Osteocyte (in vitro differentiated cells): ENCODE measurements around the gene PREX1. TPM values are rescaled to one million over a fixed set of nuclear protein-coding genes. Genes with fewer than 3 reads are reported as not detected.

ENCODE experiments used
- DNase-seq: peaks from one replicate; pipeline ENCODE4 v3.0.0; 2021; ENCODE audit warnings: mixed read lengths; ENCODE audit not compliant: unreplicated experiment; ENCODE audit errors: extremely low spot score
- H3K27ac Mint-ChIP-seq: one replicate; pipeline ENCODE4 v1.8.0; 2021; ENCODE audit warnings: mild to moderate bottlenecking, mixed read lengths; ENCODE audit not compliant: unreplicated experiment
- H3K27me3 Mint-ChIP-seq: one replicate; pipeline ENCODE4 v1.8.0; 2021; ENCODE audit warnings: mixed read lengths; ENCODE audit not compliant: unreplicated experiment
- H3K36me3 Mint-ChIP-seq: one replicate; pipeline ENCODE4 v1.8.0; 2021; ENCODE audit warnings: mixed read lengths; ENCODE audit not compliant: unreplicated experiment
- H3K4me1 Mint-ChIP-seq: one replicate; pipeline ENCODE4 v1.8.0; 2021; ENCODE audit warnings: mixed read lengths; ENCODE audit not compliant: unreplicated experiment
- H3K4me3 Mint-ChIP-seq: one replicate; pipeline ENCODE4 v1.8.0; 2021; ENCODE audit warnings: mild to moderate bottlenecking, moderate library complexity, mixed read lengths; ENCODE audit not compliant: unreplicated experiment
- H3K9me3 Mint-ChIP-seq: one replicate; pipeline ENCODE4 v1.8.0; 2021; ENCODE audit warnings: mixed read lengths; ENCODE audit not compliant: unreplicated experiment
- total RNA-seq: library from RNA; stranded (reverse); gene quantifications from 2 replicates; pipeline ENCODE4 v1.2.1, GENCODE V29; 2021
- TF ChIP-seq, protein P1 (sequence below): fragments of 200-600 bp; sonication (generic); IDR thresholded peaks from 2 replicates; pipeline ENCODE4 v1.5.0; 2021; ENCODE audit warnings: antibody characterized with exemption, mild to moderate bottlenecking, moderate library complexity

The PREX1 gene
- total RNA-seq, 1 donor from 2014 or later, result 24.2 TPM

DNA sequence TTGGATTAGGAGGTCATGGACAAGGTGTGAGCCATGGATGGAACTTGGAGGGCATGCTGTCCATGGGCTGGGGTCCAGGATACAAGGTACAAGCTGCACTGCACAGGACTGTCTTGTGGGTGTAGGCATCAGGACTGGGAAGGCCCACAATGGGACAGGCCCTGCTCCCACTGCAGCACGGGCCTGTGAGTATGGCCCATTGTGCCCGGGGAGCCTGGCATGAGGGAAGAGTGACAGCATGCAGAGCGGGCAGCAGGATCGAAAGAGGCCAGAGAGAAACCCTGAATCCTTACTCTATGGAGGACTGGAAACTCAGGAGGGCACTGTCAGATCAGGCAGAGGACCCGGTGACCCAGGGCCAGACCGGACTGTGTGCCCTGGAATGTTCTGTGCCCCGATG lies 211.3 kb downstream of the PREX1 start:
- Mint-ChIP-seq H3K27me3 (peaks cover 23% of the 10 kb centered on the region), H3K9me3 (no peaks in the 10 kb centered on the region), H3K27ac (no peak overlapping the region), H3K36me3 (no peaks in the 10 kb centered on the region), H3K4me1 (peaks cover 21% of the 10 kb centered on the region), H3K4me3 (no peak overlapping the region)
- TF ChIP-seq, protein P1, sequence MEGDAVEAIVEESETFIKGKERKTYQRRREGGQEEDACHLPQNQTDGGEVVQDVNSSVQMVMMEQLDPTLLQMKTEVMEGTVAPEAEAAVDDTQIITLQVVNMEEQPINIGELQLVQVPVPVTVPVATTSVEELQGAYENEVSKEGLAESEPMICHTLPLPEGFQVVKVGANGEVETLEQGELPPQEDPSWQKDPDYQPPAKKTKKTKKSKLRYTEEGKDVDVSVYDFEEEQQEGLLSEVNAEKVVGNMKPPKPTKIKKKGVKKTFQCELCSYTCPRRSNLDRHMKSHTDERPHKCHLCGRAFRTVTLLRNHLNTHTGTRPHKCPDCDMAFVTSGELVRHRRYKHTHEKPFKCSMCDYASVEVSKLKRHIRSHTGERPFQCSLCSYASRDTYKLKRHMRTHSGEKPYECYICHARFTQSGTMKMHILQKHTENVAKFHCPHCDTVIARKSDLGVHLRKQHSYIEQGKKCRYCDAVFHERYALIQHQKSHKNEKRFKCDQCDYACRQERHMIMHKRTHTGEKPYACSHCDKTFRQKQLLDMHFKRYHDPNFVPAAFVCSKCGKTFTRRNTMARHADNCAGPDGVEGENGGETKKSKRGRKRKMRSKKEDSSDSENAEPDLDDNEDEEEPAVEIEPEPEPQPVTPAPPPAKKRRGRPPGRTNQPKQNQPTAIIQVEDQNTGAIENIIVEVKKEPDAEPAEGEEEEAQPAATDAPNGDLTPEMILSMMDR, result no peak
- no peak for DNase-seq

DNA sequence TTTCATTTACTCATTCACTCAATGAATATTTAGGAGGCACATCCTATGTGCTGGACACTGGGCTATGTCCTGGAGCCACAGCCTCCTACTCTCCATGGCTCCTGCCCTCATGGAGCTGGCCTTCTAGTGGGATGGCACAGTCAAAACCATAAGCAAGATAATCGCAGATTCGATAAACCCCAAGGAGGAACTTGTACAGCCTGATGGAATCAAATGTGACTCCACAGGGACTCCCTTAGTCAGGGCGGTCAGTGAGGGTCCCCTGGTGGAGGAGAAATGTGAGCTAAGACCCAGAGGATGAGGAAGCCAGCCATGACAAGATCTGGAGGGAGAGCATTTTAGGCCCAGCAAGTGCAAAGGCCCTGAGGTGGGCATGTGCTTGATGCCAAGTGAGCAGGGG lies 211.9 kb downstream of the PREX1 start:
- no peak overlapping the region for H3K27ac Mint-ChIP-seq
- no peaks in the 10 kb centered on the region for H3K9me3 Mint-ChIP-seq
- H3K4me3 Mint-ChIP-seq, result no peak overlapping the region
- no peak for DNase-seq
- TF ChIP-seq, protein P1, result no peak
- no peaks in the 10 kb centered on the region for H3K36me3 Mint-ChIP-seq
- peaks cover 29% of the 10 kb centered on the region for H3K27me3 Mint-ChIP-seq
- peaks cover 15% of the 10 kb centered on the region for H3K4me1 Mint-ChIP-seq

- H3K27me3 Mint-ChIP-seq, result peaks cover 39% of the 10 kb centered on the region
- peaks cover 5% of the 10 kb centered on the region for H3K4me1 Mint-ChIP-seq
- no peak overlapping the region for H3K27ac Mint-ChIP-seq
- H3K4me3 Mint-ChIP-seq, result no peak overlapping the region
- H3K36me3 Mint-ChIP-seq, result no peaks in the 10 kb centered on the region
- H3K9me3 Mint-ChIP-seq, result no peaks in the 10 kb centered on the region
- DNase-seq, result no peak
- TF ChIP-seq, protein P1, result no peak
Measured at GRCh38 chr20:48614593-48615274, 213.1 kb downstream of the PREX1 start.

- TF ChIP-seq, protein P1, result no peak
- no peaks in the 10 kb centered on the region for H3K36me3 Mint-ChIP-seq
- peaks cover 47% of the 10 kb centered on the region for H3K27me3 Mint-ChIP-seq
- H3K4me1 Mint-ChIP-seq, result no peaks in the 10 kb centered on the region
- no peak for DNase-seq
- no peaks in the 10 kb centered on the region for H3K9me3 Mint-ChIP-seq
- H3K27ac Mint-ChIP-seq, result no peak overlapping the region
- H3K4me3 Mint-ChIP-seq, result no peak overlapping the region
Measured at GRCh38 chr20:48613926-48614325, 213.9 kb downstream of the PREX1 start.

GRCh38 chr20:48612335-48612734 lies 215.5 kb downstream of the PREX1 start:
- TF ChIP-seq, protein P1, result no peak
- Mint-ChIP-seq H3K36me3 (no peaks in the 10 kb centered on the region), H3K4me1 (no peaks in the 10 kb centered on the region), H3K27me3 (peaks cover 58% of the 10 kb centered on the region), H3K4me3 (no peak overlapping the region), H3K9me3 (no peaks in the 10 kb centered on the region), H3K27ac (no peak overlapping the region)
- no peak for DNase-seq
